A673 (cell line): ENCODE measurements around the gene JOSD2.

Experiments
- CTCF ChIP-seq: fragments of 300-800, 200-600 bp; sonication (generic); conservative IDR thresholded peaks from 2 replicates; pipeline ENCODE4 v1.5.1; 2017; ENCODE audit warnings: low read depth, mild to moderate bottlenecking, antibody characterized with exemption, low read length, moderate library complexity, mixed read lengths
- EZH2 ChIP-seq: fragments of 200-600 bp; sonication (generic); IDR thresholded peaks from 2 replicates; pipeline ENCODE4 v1.6.1; 2017; ENCODE audit warnings: borderline replicate concordance, low read depth, mild to moderate bottlenecking, mixed read lengths, antibody characterized with exemption, low read length; ENCODE audit not compliant: poor library complexity, severe bottlenecking

GRCh38 chr19:50475101-50475568 lies 35.9 kb downstream of the JOSD2 start:
- TF ChIP-seq CTCF (no peak), EZH2 (no peak)
